GM18909 (cell line): ENCODE measurements around the gene C12orf75.
"Not testable (repeated sequence)": the region's sequence is repeated elsewhere in the genome, so short reads cannot be mapped to it uniquely, and the experiment has no call there.

Source experiments
- ATAC-seq: cut with Tn5 transposase; IDR thresholded peaks from one replicate; pipeline ENCODE4 v1.9.1; 2021; ENCODE audit warnings: mild to moderate bottlenecking; ENCODE audit not compliant: unreplicated experiment, poor library complexity

The C12orf75 gene

GRCh38 chr12:105332925-105333324 lies 2.4 kb downstream of the C12orf75 start:
- ATAC-seq, result no peak

GRCh38 chr12:105334001-105334400 lies 3.5 kb downstream of the C12orf75 start:
- ATAC-seq, result no peak

GRCh38 chr12:105334582-105334981 lies 4.1 kb downstream of the C12orf75 start:
- no peak for ATAC-seq

- no peak for ATAC-seq
Measured at GRCh38 chr12:105335856-105336255, 5.4 kb downstream of the C12orf75 start.

- ATAC-seq, result no peak
Measured at GRCh38 chr12:105336411-105336810, 5.9 kb downstream of the C12orf75 start.

- no peak for ATAC-seq
Measured at GRCh38 chr12:105337391-105337790, 6.9 kb downstream of the C12orf75 start.

- ATAC-seq, result no peak
Measured at GRCh38 chr12:105338966-105339365, 8.5 kb downstream of the C12orf75 start.

- ATAC-seq, result no peak
Measured at GRCh38 chr12:105341010-105341409, 10.5 kb downstream of the C12orf75 start.

- not testable (repeated sequence) for ATAC-seq
Measured at GRCh38 chr12:105341620-105342019, 11.1 kb downstream of the C12orf75 start.

GRCh38 chr12:105342464-105342863 lies 12.0 kb downstream of the C12orf75 start:
- no peak for ATAC-seq

- no peak for ATAC-seq
Measured at GRCh38 chr12:105343836-105344235, 13.3 kb downstream of the C12orf75 start.

- ATAC-seq, result no peak
Measured at GRCh38 chr12:105347499-105347898, 17.0 kb downstream of the C12orf75 start.

- no peak for ATAC-seq
Measured at GRCh38 chr12:105348142-105348541, 17.7 kb downstream of the C12orf75 start.

GRCh38 chr12:105348561-105348960 lies 18.1 kb downstream of the C12orf75 start:
- no peak for ATAC-seq

- no peak for ATAC-seq
Measured at GRCh38 chr12:105349138-105349537, 18.6 kb downstream of the C12orf75 start.

- ATAC-seq, result peak; percentile 66
Measured at GRCh38 chr12:105351523-105351922, 21.0 kb downstream of the C12orf75 start.

- ATAC-seq, result peak; percentile 85
Measured at GRCh38 chr12:105352052-105352451, 21.6 kb downstream of the C12orf75 start.

- no peak for ATAC-seq
Measured at GRCh38 chr12:105352940-105353635, 22.6 kb downstream of the C12orf75 start.

- no peak for ATAC-seq
Measured at GRCh38 chr12:105355752-105356151, 25.3 kb downstream of the C12orf75 start.

GRCh38 chr12:105357162-105357691 lies 26.7 kb downstream of the C12orf75 start:
- ATAC-seq, result peak; percentile 76

- peak; percentile 50 for ATAC-seq
Measured at GRCh38 chr12:105358789-105359188, 28.3 kb downstream of the C12orf75 start.

GRCh38 chr12:105359856-105360255 lies 29.4 kb downstream of the C12orf75 start:
- ATAC-seq, result no peak
